ENCODE measurements around the gene APOL3. TPM values are rescaled to one million over a fixed set of nuclear protein-coding genes. Genes with fewer than 3 reads are reported as not detected.
A peak's percentile ranks its signal among the peaks of the same experiment; 100 is the strongest.
"Not testable (repeated sequence)": the region's sequence is repeated elsewhere in the genome, so short reads cannot be mapped to it uniquely, and the experiment has no call there.

Gene APOL3
- total RNA-seq, 1 donor from 2014 or later, result 1.2 TPM

- no peak for TF ChIP-seq CTCF (IDR thresholded peaks at IDR 0.05; ENCODE audit: unreplicated experiment)
- H3K4me3 Mint-ChIP-seq (ENCODE audit: unreplicated experiment), result peak overlapping the region; percentile 5
- no peak for DNase-seq (ENCODE audit: low spot score)
- H3K27ac Mint-ChIP-seq (ENCODE audit: unreplicated experiment), result no peak overlapping the region
- H3K36me3 Mint-ChIP-seq (ENCODE audit: low read depth, unreplicated experiment), result peaks cover 9% of the 10 kb centered on the region
- H3K9me3 Mint-ChIP-seq (ENCODE audit: unreplicated experiment), result no peaks in the 10 kb centered on the region
- peaks cover 11% of the 10 kb centered on the region for H3K27me3 Mint-ChIP-seq (ENCODE audit: unreplicated experiment)
- H3K4me1 Mint-ChIP-seq (ENCODE audit: unreplicated experiment), result peaks cover 19% of the 10 kb centered on the region
These were observed 45.7 kb upstream of the APOL3 start for GRCh38 chr22:36206255-36206654.

- not testable (repeated sequence) for H3K4me3 Mint-ChIP-seq (ENCODE audit: unreplicated experiment); H3K9me3 Mint-ChIP-seq (ENCODE audit: unreplicated experiment)
These were observed 45.0 kb upstream of the APOL3 start for GRCh38 chr22:36205573-36205972.

GRCh38 chr22:36204632-36205015 lies 44.1 kb upstream of the APOL3 start:
- no peak for TF ChIP-seq CTCF (IDR thresholded peaks at IDR 0.05; ENCODE audit: unreplicated experiment)
- Mint-ChIP-seq H3K4me1 (ENCODE audit: unreplicated experiment) (peaks cover 30% of the 10 kb centered on the region), H3K36me3 (ENCODE audit: low read depth, unreplicated experiment) (peaks cover 6% of the 10 kb centered on the region), H3K9me3 (ENCODE audit: unreplicated experiment) (no peaks in the 10 kb centered on the region), H3K27ac (ENCODE audit: unreplicated experiment) (no peak overlapping the region), H3K4me3 (ENCODE audit: unreplicated experiment) (no peak overlapping the region), H3K27me3 (ENCODE audit: unreplicated experiment) (peaks cover 8% of the 10 kb centered on the region)
- DNase-seq (ENCODE audit: low spot score), result no peak

More at GRCh38 chr22:36205573-36205972, 45.0 kb upstream of the APOL3 start:
- peaks cover 23% of the 10 kb centered on the region for H3K4me1 Mint-ChIP-seq (ENCODE audit: unreplicated experiment)
- not testable (repeated sequence) for H3K27me3 Mint-ChIP-seq (ENCODE audit: unreplicated experiment); DNase-seq (ENCODE audit: low spot score); H3K36me3 Mint-ChIP-seq (ENCODE audit: low read depth, unreplicated experiment); H3K27ac Mint-ChIP-seq (ENCODE audit: unreplicated experiment)

- Mint-ChIP-seq H3K27ac (ENCODE audit: unreplicated experiment) (peak overlapping the region; percentile 33), H3K4me3 (ENCODE audit: unreplicated experiment) (no peak overlapping the region), H3K4me1 (ENCODE audit: unreplicated experiment) (peaks cover 35% of the 10 kb centered on the region), H3K27me3 (ENCODE audit: unreplicated experiment) (peaks cover 8% of the 10 kb centered on the region), H3K36me3 (ENCODE audit: low read depth, unreplicated experiment) (peaks cover 4% of the 10 kb centered on the region), H3K9me3 (ENCODE audit: unreplicated experiment) (no peaks in the 10 kb centered on the region)
- DNase-seq (ENCODE audit: low spot score), result no peak
- no peak for TF ChIP-seq CTCF (IDR thresholded peaks at IDR 0.05; ENCODE audit: unreplicated experiment)
These were observed 43.6 kb upstream of the APOL3 start for GRCh38 chr22:36204001-36204631.

GRCh38 chr22:36203441-36203840 lies 42.9 kb upstream of the APOL3 start:
- Mint-ChIP-seq H3K4me1 (ENCODE audit: unreplicated experiment) (peaks cover 38% of the 10 kb centered on the region), H3K27ac (ENCODE audit: unreplicated experiment) (peak overlapping the region; percentile 33)
- H3K9me3 Mint-ChIP-seq (ENCODE audit: unreplicated experiment); DNase-seq (ENCODE audit: low spot score); H3K27me3 Mint-ChIP-seq (ENCODE audit: unreplicated experiment); H3K4me3 Mint-ChIP-seq (ENCODE audit: unreplicated experiment); H3K36me3 Mint-ChIP-seq (ENCODE audit: low read depth, unreplicated experiment): not testable (repeated sequence)

- H3K9me3 Mint-ChIP-seq (ENCODE audit: unreplicated experiment); H3K4me3 Mint-ChIP-seq (ENCODE audit: unreplicated experiment); H3K36me3 Mint-ChIP-seq (ENCODE audit: low read depth, unreplicated experiment); DNase-seq (ENCODE audit: low spot score): not testable (repeated sequence)
- peaks cover 43% of the 10 kb centered on the region for H3K4me1 Mint-ChIP-seq (ENCODE audit: unreplicated experiment)
- peaks cover 11% of the 10 kb centered on the region for H3K27me3 Mint-ChIP-seq (ENCODE audit: unreplicated experiment)
- peak overlapping the region; percentile 61 for H3K27ac Mint-ChIP-seq (ENCODE audit: unreplicated experiment)
These were observed 42.4 kb upstream of the APOL3 start for GRCh38 chr22:36202906-36203305.
